ENCODE measurements around the gene PARD3B. TPM values are rescaled to one million over a fixed set of nuclear protein-coding genes. Genes with fewer than 3 reads are reported as not detected.

Gene PARD3B
- total and polyA plus RNA-seq, 7 donors = 3.2 to 64.0 (median 42.5) TPM

GRCh38 chr2:204853905-204854304 is 308.6 kb downstream of the PARD3B start:
- no peaks in the 10 kb centered on the region for H3K36me3 ChIP-seq
- peaks cover 0 to 55% (median 30%) of the 10 kb centered on the region in 4 donors for H3K4me1 ChIP-seq
- intact Hi-C loops (cut with DNase I) = no loop called here
- H3K27ac ChIP-seq = peak overlapping the region; percentile 22 to 80 (median 67)
- 83 to 93% methylated on average over 1 of the region's 1 CpG for WGBS, 2 donors
- TF ChIP-seq POLR2A (IDR thresholded peaks at IDR 0.05) (no peak), POLR2AphosphoS5 (IDR thresholded peaks at IDR 0.05) (peak; percentile 82 to 92 (median 89)), EP300 (IDR thresholded peaks at IDR 0.05) (peak; percentile 36 to 76 (median 50))
- H3K27me3 ChIP-seq = no peaks in the 10 kb centered on the region
- no peak overlapping the region for H3K4me3 ChIP-seq
- DNase-seq = no peak
- no peaks in the 10 kb centered on the region for H3K9me3 ChIP-seq

- peak overlapping the region in 3 of 4 donors; percentile 35 to 69 (median 60) for H3K27ac ChIP-seq
- H3K9me3 ChIP-seq = no peaks in the 10 kb centered on the region
- no peaks in the 10 kb centered on the region for H3K27me3 ChIP-seq
- 81 to 85% methylated on average over 6 of the region's 6 CpGs for WGBS, 2 donors
- no peak overlapping the region for H3K4me3 ChIP-seq
- peak; percentile 80 for DNase-seq
- peaks cover 0 to 34% (median 18%) of the 10 kb centered on the region in 4 donors for H3K4me1 ChIP-seq
- intact Hi-C loops (cut with DNase I) = loop anchor here (5.0 kb wide), 1 partner anchor 817 kb away; no protein-coding TSS in a partner anchor
- TF ChIP-seq, protein P1, sequence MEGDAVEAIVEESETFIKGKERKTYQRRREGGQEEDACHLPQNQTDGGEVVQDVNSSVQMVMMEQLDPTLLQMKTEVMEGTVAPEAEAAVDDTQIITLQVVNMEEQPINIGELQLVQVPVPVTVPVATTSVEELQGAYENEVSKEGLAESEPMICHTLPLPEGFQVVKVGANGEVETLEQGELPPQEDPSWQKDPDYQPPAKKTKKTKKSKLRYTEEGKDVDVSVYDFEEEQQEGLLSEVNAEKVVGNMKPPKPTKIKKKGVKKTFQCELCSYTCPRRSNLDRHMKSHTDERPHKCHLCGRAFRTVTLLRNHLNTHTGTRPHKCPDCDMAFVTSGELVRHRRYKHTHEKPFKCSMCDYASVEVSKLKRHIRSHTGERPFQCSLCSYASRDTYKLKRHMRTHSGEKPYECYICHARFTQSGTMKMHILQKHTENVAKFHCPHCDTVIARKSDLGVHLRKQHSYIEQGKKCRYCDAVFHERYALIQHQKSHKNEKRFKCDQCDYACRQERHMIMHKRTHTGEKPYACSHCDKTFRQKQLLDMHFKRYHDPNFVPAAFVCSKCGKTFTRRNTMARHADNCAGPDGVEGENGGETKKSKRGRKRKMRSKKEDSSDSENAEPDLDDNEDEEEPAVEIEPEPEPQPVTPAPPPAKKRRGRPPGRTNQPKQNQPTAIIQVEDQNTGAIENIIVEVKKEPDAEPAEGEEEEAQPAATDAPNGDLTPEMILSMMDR (IDR thresholded peaks at IDR 0.05) = peak in 1 of 4 experiments; percentile 9
- TF ChIP-seq EP300 (IDR thresholded peaks at IDR 0.05) (no peak), POLR2AphosphoS5 (IDR thresholded peaks at IDR 0.05) (peak in 1 of 4 donors; percentile 28)
- H3K36me3 ChIP-seq = no peaks in the 10 kb centered on the region
These were observed 315.0 kb downstream of the PARD3B start for GRCh38 chr2:204860274-204860673.

- WGBS, 2 donors = 95 to 97% methylated on average over 7 of the region's 7 CpGs
- Histone ChIP-seq H3K4me3 (no peak overlapping the region), H3K27me3 (no peaks in the 10 kb centered on the region), H3K27ac (no peak overlapping the region), H3K4me1 (peaks cover 0 to 27% (median 14%) of the 10 kb centered on the region in 4 donors), H3K36me3 (no peaks in the 10 kb centered on the region), H3K9me3 (no peaks in the 10 kb centered on the region)
- TF ChIP-seq EP300 (IDR thresholded peaks at IDR 0.05) (no peak), POLR2AphosphoS5 (IDR thresholded peaks at IDR 0.05) (no peak), POLR2A (IDR thresholded peaks at IDR 0.05) (no peak)
- TF ChIP-seq, protein P1 (IDR thresholded peaks at IDR 0.05) = no peak
- intact Hi-C loops (cut with DNase I) = loop anchor here (5.0 kb wide), 1 partner anchor 814 kb away; no protein-coding TSS in a partner anchor
- no peak for DNase-seq
These were observed 317.5 kb downstream of the PARD3B start for GRCh38 chr2:204862809-204863208.

- TF ChIP-seq EP300 (IDR thresholded peaks at IDR 0.05) = no peak
- TF ChIP-seq POLR2AphosphoS5 (IDR thresholded peaks at IDR 0.05) = no peak
- TF ChIP-seq, protein P1 (IDR thresholded peaks at IDR 0.05) = no peak
- TF ChIP-seq POLR2A (IDR thresholded peaks at IDR 0.05) = no peak
- WGBS, 2 donors = 84 to 87% methylated on average over 4 of the region's 4 CpGs
- Histone ChIP-seq H3K4me1 (peaks cover 0 to 31% (median 14%) of the 10 kb centered on the region in 4 donors), H3K36me3 (no peaks in the 10 kb centered on the region), H3K4me3 (no peak overlapping the region), H3K9me3 (no peaks in the 10 kb centered on the region), H3K27ac (no peak overlapping the region), H3K27me3 (no peaks in the 10 kb centered on the region)
- DNase-seq = no peak
- intact Hi-C loops (cut with DNase I) = loop anchor here (5.0 kb wide), 1 partner anchor 814 kb away; no protein-coding TSS in a partner anchor
These were observed 318.1 kb downstream of the PARD3B start for GRCh38 chr2:204863336-204863735.

GRCh38 chr2:204869132-204869823 is 324.0 kb downstream of the PARD3B start:
- no peak overlapping the region for H3K4me3 ChIP-seq
- H3K27ac ChIP-seq = peak overlapping the region in 2 of 4 donors; percentile 12 to 30
- TF ChIP-seq POLR2A (IDR thresholded peaks at IDR 0.05) = no peak
- no peak for TF ChIP-seq POLR2AphosphoS5 (IDR thresholded peaks at IDR 0.05)
- TF ChIP-seq, protein P1 (IDR thresholded peaks at IDR 0.05) = no peak
- TF ChIP-seq EP300 (IDR thresholded peaks at IDR 0.05) = no peak
- WGBS, 2 donors = 72 to 80% methylated on average over 3 of the region's 3 CpGs
- no peaks in the 10 kb centered on the region for H3K36me3 ChIP-seq
- peaks cover 0 to 55% (median 23%) of the 10 kb centered on the region in 4 donors for H3K4me1 ChIP-seq
- H3K9me3 ChIP-seq = no peaks in the 10 kb centered on the region
- H3K27me3 ChIP-seq = no peaks in the 10 kb centered on the region
- no peak for DNase-seq
- intact Hi-C loops (cut with DNase I) = loop anchor here (5.0 kb wide), 1 partner anchor 542 kb away; no protein-coding TSS in a partner anchor

Measured in sigmoid colon (tissue), 7 donors.